K562 (cell line): ENCODE data around the gene SYF2. TPM values are rescaled to one million over a fixed set of nuclear protein-coding genes. Genes with fewer than 3 reads are reported as not detected.

Experiments used
- FOXJ2 ChIP-seq: fragments of 200-800 bp; sonication (Bioruptor generic); IDR thresholded peaks from 2 replicates; pipeline ENCODE4 v1.6.1; 2016; ENCODE audit warnings: missing genetic modification characterization, missing compliant biosample characterization
- GABPA ChIP-seq: fragments of 200-800 bp; sonication (Bioruptor generic); conservative IDR thresholded peaks from 2 replicates; pipeline ENCODE4 v1.6.1; 2016; ENCODE audit warnings: low read depth, missing genetic modification characterization, missing compliant biosample characterization
- HNRNPK ChIP-seq: fragments of 200-400 bp; formaldehyde crosslinking; IDR thresholded peaks from one replicate; pipeline ENCODE4 v1.6.1; 2018; ENCODE audit warnings: mild to moderate bottlenecking, low read depth, low read length; ENCODE audit not compliant: poor library complexity, severe bottlenecking
- IRF2 ChIP-seq: sonication (generic); formaldehyde crosslinking; IDR thresholded peaks from 2 replicates; pipeline ENCODE4 v1.8.1; 2022; ENCODE audit warnings: mild to moderate bottlenecking, missing genetic modification reagents
- KAT2B ChIP-seq: IDR thresholded peaks from one replicate; pipeline ENCODE4 v1.6.1; 2012; ENCODE audit warnings: low read depth, mild to moderate bottlenecking, control low read depth, inconsistent platforms, low read length, moderate library complexity
- NELFE ChIP-seq: IDR thresholded peaks from 2 replicates; pipeline ENCODE4 v1.6.1; 2011; ENCODE audit warnings: mild to moderate bottlenecking; ENCODE audit not compliant: insufficient read depth, insufficient read length
- PML ChIP-seq: IDR thresholded peaks from 2 replicates; pipeline ENCODE4 v1.6.1; 2012; ENCODE audit warnings: low read length, inconsistent platforms
- PRMT5 ChIP-seq: sonication (generic); formaldehyde crosslinking; IDR thresholded peaks from 2 replicates; pipeline ENCODE4 v1.5.0; 2020; ENCODE audit warnings: missing genetic modification reagents
- RBBP5 ChIP-seq: fragments of 200-600 bp; sonication (generic); IDR thresholded peaks from 2 replicates; pipeline ENCODE4 v1.6.1; 2012; ENCODE audit warnings: borderline replicate concordance, mild to moderate bottlenecking, low read length, control low read depth, inconsistent platforms; ENCODE audit not compliant: insufficient read depth, poor library complexity, severe bottlenecking
- RBM14 ChIP-seq: fragments of 200-400 bp; formaldehyde crosslinking; IDR thresholded peaks from 2 replicates; pipeline ENCODE4 v1.6.1; 2018; ENCODE audit warnings: low read depth, mild to moderate bottlenecking, low read length, moderate library complexity, borderline replicate concordance; ENCODE audit not compliant: insufficient read depth
- RFX1 ChIP-seq: fragments of 450-650 bp; IDR thresholded peaks from 2 replicates; pipeline ENCODE4 v1.6.1; 2016; ENCODE audit warnings: mild to moderate bottlenecking, moderate library complexity
- ZBTB7A ChIP-seq: IDR thresholded peaks from 2 replicates; pipeline ENCODE4 v1.6.1; 2011; ENCODE audit warnings: low read depth, mild to moderate bottlenecking, low read length, moderate library complexity, borderline replicate concordance; ENCODE audit not compliant: control insufficient read depth
- ZNF124 ChIP-seq: sonication (generic); formaldehyde crosslinking; IDR thresholded peaks from 2 replicates; pipeline ENCODE4 v1.8.1; 2022; ENCODE audit warnings: missing genetic modification reagents
- ZNF133 ChIP-seq: fragments of 250-450 bp; sonication (Bioruptor Pico); IDR thresholded peaks from 2 replicates; pipeline ENCODE4 v1.4.0; 2020; ENCODE audit warnings: mild to moderate bottlenecking
- ZNF274 ChIP-seq: IDR thresholded peaks from 2 replicates; pipeline ENCODE4 v1.6.1; 2011; ENCODE audit warnings: low read depth, mild to moderate bottlenecking, low read length, moderate library complexity, borderline replicate concordance
- polyA plus RNA-seq, 8 experiments: library from polyadenylated mRNA; depleted of rRNA in 4 of 8; stranded (reverse) in 5 of 8; unstranded in 3 of 8; fragments of >200 nt; fragmentation: Nextera tagmentation in 2 of 8; fragmentation: Illumina TruSeq in 1 of 8; extraction: Ambion mirVana in 2 of 8; extraction: Trizol in 1 of 8; gene quantifications; 2 replicates each; pipeline versions ENCODE4 v1.2.1 to v1.2.3, GENCODE V29; 2011 to 2014; ENCODE audit warnings: inconsistent platforms in 1 of 8, missing spikeins in 1 of 8
- total RNA-seq, 7 experiments: library from RNA; depleted of rRNA in 6 of 7; stranded (reverse); fragments of >200 nt in 6 of 7; fragmentation: Illumina TruSeq in 2 of 7; extraction: Trizol in 2 of 7; gene quantifications; 2 replicates each; pipeline versions ENCODE4 v1.2.1 to v1.2.3, GENCODE V29; 2011 to 2021; ENCODE audit warnings: low replicate concordance in 1 of 7
- TF ChIP-seq, protein P1 (sequence below): fragments of 200-400 bp; formaldehyde crosslinking; IDR thresholded peaks from 2 replicates; pipeline ENCODE4 v1.6.1; 2017; ENCODE audit warnings: mild to moderate bottlenecking, low read depth, low read length, moderate library complexity
- TF ChIP-seq, protein P2 (sequence below): fragments of 450-650 bp; IDR thresholded peaks from 2 replicates; pipeline ENCODE4 v1.6.1; 2016; ENCODE audit warnings: antibody characterized with exemption
- TF ChIP-seq, protein P3 (sequence below): fragments of 450-650 bp; IDR thresholded peaks from 2 replicates; pipeline ENCODE4 v1.6.1; 2016; ENCODE audit warnings: borderline replicate concordance
- TF ChIP-seq, protein P4 (sequence below): sonication (generic); formaldehyde crosslinking; IDR thresholded peaks from 2 replicates; pipeline ENCODE4 v1.9.0; 2022; ENCODE audit warnings: mild to moderate bottlenecking, missing genetic modification reagents
- TF ChIP-seq, protein P5 (sequence below): conservative IDR thresholded peaks from 2 replicates; pipeline ENCODE4 v1.6.1; 2011; ENCODE audit warnings: low read depth, mild to moderate bottlenecking, low read length; ENCODE audit not compliant: control insufficient read depth

The SYF2 gene
- total and polyA plus RNA-seq, 9 of the 15 experiments (the other 6 are each of a cell fraction or from before 2014, with no cell fraction given) = 20.9 to 69.0 (median 43.2) TPM

DNA sequence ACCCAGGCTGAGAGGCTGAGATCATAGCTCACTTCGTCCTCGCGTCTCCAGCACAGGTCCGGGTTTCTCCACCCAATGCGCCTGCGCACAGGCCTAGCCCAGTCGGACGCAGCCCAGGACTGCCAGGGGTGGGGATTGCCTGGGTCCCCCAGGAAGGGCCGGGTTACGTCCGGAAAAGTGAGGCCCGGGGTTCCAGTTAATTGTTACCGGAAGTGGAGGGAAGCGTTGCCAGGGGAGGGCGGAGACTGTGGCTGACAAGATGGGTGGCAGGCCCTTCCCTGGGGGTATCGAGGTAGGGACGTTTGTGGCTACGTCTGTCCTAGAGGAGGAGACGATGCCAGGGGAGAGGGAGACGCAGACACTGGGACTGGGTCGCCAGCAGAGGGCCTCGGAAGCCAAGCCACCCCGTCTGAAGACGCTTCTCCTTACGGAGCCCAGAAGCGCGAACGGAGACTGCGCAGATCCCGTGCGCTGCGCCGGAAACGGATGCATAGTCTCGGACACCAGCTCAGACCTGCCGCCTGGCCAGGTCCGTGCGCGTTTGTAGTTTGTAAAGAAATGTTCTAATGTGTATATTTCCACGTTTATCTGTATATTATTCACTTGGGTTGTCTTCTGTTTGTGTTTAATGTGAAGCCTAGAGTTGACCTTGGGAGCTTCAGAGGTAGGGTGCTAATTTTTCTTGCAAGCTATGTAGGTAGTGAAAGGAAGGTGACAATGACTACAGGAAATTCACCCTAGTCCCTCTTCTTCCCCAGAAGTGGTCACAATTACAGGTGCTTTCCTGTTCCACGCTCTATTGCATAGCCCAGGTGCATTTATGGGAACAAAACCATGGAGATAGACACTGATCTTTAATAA, 7.6 kb upstream of the SYF2 start (continued):
- TF ChIP-seq FOXJ2 (tag) (no peak), GABPA (tag) (peak; percentile 93), HNRNPK (no peak), KAT2B (no peak), ZNF133 (CRISPR knock-in tag) (no peak), IRF2 (CRISPR knock-in tag) (no peak), RBM14 (no peak), RBBP5 (peak; percentile 86), ZBTB7A (no peak), RFX1 (peak; percentile 71), PML (peak; percentile 59; the same call in 1 of the 2 replicates), ZNF124 (no peak), ZNF274 (no peak), PRMT5 (CRISPR knock-in tag) (no peak), NELFE (no peak)
- TF ChIP-seq, protein P1, sequence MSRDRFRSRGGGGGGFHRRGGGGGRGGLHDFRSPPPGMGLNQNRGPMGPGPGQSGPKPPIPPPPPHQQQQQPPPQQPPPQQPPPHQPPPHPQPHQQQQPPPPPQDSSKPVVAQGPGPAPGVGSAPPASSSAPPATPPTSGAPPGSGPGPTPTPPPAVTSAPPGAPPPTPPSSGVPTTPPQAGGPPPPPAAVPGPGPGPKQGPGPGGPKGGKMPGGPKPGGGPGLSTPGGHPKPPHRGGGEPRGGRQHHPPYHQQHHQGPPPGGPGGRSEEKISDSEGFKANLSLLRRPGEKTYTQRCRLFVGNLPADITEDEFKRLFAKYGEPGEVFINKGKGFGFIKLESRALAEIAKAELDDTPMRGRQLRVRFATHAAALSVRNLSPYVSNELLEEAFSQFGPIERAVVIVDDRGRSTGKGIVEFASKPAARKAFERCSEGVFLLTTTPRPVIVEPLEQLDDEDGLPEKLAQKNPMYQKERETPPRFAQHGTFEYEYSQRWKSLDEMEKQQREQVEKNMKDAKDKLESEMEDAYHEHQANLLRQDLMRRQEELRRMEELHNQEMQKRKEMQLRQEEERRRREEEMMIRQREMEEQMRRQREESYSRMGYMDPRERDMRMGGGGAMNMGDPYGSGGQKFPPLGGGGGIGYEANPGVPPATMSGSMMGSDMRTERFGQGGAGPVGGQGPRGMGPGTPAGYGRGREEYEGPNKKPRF = no peak; the same call in 1 of the 2 replicates
- TF ChIP-seq, protein P2, sequence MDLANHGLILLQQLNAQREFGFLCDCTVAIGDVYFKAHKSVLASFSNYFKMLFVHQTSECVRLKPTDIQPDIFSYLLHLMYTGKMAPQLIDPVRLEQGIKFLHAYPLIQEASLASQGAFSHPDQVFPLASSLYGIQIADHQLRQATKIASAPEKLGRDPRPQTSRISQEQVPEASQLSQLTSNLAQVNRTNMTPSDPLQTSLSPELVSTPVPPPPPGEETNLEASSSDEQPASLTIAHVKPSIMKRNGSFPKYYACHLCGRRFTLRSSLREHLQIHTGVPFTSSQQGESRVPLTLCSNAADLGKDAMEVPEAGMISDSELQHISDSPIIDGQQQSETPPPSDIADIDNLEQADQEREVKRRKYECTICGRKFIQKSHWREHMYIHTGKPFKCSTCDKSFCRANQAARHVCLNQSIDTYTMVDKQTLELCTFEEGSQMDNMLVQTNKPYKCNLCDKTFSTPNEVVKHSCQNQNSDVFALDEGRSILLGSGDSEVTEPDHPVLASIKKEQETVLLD = peak; percentile 95
- TF ChIP-seq, protein P3, sequence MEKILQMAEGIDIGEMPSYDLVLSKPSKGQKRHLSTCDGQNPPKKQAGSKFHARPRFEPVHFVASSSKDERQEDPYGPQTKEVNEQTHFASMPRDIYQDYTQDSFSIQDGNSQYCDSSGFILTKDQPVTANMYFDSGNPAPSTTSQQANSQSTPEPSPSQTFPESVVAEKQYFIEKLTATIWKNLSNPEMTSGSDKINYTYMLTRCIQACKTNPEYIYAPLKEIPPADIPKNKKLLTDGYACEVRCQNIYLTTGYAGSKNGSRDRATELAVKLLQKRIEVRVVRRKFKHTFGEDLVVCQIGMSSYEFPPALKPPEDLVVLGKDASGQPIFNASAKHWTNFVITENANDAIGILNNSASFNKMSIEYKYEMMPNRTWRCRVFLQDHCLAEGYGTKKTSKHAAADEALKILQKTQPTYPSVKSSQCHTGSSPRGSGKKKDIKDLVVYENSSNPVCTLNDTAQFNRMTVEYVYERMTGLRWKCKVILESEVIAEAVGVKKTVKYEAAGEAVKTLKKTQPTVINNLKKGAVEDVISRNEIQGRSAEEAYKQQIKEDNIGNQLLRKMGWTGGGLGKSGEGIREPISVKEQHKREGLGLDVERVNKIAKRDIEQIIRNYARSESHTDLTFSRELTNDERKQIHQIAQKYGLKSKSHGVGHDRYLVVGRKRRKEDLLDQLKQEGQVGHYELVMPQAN = peak; percentile 56; the same call in 1 of the 2 replicates
- TF ChIP-seq, protein P4, sequence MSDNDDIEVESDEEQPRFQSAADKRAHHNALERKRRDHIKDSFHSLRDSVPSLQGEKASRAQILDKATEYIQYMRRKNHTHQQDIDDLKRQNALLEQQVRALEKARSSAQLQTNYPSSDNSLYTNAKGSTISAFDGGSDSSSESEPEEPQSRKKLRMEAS = peak; percentile 50; the same call in 1 of the 2 replicates
- TF ChIP-seq, protein P5, sequence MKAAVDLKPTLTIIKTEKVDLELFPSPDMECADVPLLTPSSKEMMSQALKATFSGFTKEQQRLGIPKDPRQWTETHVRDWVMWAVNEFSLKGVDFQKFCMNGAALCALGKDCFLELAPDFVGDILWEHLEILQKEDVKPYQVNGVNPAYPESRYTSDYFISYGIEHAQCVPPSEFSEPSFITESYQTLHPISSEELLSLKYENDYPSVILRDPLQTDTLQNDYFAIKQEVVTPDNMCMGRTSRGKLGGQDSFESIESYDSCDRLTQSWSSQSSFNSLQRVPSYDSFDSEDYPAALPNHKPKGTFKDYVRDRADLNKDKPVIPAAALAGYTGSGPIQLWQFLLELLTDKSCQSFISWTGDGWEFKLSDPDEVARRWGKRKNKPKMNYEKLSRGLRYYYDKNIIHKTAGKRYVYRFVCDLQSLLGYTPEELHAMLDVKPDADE = no peak
